GM18505 (cell line): ENCODE results near the gene CSNK1G2.
"Not testable (repeated sequence)": the region's sequence is repeated elsewhere in the genome, so short reads cannot be mapped to it uniquely, and the experiment has no call there.

Experiments
- ATAC-seq: cut with Tn5 transposase; IDR thresholded peaks from one replicate; pipeline ENCODE4 v1.9.1; 2021; ENCODE audit not compliant: unreplicated experiment
- POLR2A ChIP-seq: IDR thresholded peaks from 4 replicates; pipeline ENCODE4 v1.6.1; 2011; ENCODE audit warnings: borderline replicate concordance; ENCODE audit not compliant: insufficient read depth, insufficient read length; ENCODE audit errors: extremely low read depth

CSNK1G2 gene

DNA sequence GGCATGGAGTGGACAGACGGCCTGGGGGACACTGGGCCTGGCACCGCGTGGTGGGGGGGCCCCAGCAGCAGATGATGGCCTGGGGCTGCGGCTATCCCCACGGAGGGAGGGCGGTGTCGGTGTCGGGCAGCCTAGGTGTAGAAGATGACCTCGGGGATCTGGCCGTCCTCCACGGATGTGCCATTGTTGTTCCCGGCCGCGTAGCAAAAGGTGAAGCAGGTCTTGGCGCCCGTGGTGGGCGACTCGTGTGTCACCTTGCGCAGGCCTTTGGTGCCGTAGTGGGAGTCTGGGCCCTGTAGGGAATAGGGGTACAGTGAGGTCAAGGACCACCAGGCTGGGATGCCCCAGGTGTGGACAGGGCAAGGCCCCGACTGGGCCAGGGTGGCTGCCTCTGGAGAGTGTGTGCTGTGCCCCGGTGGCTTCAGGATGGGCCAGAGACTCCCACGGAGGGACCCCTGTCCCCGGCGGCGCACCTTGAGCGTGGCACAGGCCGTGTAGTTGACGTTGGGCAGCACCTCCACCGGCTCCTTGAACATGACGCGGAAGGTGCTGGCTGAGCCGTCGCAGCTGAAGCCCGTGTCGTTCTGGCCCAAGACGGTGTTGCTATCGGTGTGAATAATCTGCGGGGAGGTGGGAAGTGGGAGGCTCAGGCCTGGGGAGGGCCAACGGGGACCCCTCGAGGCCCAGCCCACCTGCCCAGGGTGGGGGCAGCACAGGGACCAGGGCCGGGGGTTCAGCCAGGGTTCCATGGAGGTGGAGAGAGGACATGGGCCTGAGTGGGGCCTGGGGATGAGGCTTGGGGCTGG is 45.6 kb downstream of the CSNK1G2 start:
- no peak for ATAC-seq
- TF ChIP-seq POLR2A, result no peak

DNA sequence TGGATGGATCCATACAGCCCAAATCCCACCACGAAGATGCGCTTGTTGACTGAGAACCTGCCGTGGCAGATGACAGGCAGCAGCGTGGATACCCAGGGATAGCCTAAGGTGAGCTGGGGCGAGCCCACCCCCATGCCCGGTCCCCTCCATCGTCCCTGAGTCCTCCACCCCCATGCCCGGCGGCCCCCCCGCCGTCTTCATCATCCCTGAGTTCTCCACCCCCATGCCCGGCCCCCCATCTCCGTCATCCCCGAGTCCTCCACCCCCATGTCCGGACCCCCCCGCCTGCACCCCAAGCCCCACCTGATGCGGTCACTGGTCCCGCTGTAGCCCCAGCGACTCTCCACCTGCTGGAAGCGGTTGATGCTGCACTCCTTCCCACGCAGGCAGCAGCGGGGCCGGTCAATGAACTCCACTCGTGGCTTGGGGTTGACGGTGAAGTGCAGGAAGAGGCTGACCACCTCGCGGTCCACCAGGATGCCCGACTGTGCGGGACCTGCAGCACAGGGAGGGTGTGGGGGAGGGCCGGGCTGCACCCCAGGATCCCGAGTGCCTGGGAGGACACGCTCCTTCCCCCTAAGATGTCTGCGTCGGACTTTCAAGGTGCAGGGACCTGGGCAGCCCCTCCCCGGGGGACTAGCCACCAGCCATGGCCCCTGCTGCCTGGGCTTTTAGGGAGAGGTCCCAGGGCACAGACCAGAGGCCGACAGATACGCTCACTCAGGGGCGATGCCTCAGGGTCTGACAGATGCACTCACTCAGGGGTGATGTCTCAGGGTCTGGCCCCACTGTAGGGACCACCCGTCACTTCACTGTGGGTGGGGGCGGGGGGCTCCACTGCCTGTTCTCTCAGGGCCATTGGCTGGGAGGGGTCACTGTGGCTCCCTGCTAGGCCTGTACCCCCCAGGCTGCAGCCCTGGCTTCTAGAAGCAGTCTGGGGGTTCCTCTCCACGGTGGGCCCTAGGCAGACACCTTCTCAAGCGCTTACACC is 46.5 kb downstream of the CSNK1G2 start:
- TF ChIP-seq POLR2A, result no peak
- no peak for ATAC-seq

DNA sequence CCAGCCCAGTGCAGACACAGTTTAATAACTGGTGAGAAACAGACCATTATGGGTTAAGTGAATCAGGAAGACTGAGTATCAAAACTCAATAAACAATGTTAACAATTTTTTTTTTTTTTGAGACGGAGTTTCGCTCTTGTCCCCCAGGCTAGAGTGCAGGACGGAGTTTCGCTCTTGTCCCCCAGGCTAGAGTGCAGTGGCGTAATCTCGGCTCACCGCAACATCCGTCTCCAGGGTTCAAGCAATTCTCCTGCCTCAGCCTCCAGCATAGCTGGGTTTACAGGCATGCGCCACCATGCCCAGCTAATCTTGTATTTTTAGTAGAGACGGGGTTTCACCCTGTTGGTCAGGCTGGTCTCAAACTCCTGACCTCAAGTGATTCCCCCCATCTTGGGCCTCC is 47.5 kb downstream of the CSNK1G2 start:
- not testable (repeated sequence) for ATAC-seq

DNA sequence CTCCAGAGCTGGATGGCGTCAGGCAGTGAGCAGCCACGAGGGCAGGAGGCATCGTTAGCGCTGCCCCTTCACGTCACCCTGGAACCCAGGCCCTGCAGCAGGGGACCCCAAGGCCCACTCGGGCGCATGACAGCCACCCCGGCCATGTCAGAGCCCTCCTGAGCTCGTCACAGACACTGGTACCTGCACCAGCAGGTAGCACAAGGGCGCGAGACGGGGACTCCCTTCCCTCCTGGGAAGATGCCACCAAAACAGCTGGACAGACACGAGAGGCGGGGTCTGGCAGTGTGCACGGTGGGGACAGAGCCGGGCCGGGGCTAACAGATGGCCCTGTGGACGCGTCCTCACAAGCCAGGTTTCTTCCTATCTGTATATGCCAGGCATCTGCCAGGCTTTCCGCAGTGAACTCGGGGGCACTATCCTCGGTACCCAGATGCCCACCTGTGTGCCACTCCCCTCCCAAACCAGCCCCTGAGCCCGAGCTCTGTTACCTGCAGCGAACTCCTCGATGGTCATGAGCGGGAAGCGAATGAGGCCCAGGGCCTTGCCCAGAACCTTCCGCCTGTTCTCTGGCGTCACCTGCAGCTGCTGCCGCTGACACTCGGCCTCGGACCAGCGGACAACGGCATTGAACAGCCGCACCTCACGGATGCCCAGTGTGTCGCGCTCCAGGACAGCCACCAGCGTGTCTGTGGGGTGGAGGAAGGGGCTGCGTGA is 48.7 kb downstream of the CSNK1G2 start:
- TF ChIP-seq POLR2A, result no peak
- ATAC-seq, result no peak

DNA sequence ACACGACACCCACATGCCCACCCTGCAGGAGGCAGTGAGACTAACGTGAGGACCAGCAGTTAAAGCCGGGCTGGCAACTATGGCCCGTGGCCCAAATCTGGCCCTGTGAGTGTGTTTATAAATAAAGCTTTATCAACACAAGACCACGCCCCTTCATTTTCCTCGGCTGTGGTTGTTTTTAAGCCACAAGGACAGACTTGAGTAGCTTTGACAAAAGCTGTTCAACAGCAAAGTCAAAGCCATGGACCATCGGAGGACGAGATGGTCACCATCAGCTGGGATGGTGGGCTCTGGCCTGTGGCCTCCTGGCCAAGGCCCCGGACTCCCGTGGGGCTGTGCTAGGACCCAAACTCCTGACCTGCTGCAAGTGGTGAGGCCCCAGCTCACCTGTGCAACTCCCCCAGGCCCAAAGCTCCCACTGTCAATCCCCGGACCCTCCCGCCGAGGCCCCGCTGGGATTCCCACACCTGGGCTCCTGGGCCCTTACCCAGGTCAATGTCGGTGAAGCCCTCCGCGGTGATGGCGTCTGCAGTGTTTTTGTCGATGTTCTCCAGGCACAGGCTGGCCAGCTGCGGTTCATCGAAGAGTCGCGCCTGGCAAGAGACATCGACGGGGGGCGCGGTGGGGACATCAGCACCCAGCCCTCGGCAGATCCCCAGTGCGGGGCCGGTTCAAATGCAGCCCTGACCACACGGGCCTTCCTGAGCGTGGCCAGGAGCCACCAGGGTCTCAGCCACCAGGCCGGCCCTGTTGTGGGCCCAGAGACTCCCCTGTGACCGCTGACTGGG is 49.5 kb downstream of the CSNK1G2 start:
- no peak for TF ChIP-seq POLR2A
- no peak for ATAC-seq

DNA sequence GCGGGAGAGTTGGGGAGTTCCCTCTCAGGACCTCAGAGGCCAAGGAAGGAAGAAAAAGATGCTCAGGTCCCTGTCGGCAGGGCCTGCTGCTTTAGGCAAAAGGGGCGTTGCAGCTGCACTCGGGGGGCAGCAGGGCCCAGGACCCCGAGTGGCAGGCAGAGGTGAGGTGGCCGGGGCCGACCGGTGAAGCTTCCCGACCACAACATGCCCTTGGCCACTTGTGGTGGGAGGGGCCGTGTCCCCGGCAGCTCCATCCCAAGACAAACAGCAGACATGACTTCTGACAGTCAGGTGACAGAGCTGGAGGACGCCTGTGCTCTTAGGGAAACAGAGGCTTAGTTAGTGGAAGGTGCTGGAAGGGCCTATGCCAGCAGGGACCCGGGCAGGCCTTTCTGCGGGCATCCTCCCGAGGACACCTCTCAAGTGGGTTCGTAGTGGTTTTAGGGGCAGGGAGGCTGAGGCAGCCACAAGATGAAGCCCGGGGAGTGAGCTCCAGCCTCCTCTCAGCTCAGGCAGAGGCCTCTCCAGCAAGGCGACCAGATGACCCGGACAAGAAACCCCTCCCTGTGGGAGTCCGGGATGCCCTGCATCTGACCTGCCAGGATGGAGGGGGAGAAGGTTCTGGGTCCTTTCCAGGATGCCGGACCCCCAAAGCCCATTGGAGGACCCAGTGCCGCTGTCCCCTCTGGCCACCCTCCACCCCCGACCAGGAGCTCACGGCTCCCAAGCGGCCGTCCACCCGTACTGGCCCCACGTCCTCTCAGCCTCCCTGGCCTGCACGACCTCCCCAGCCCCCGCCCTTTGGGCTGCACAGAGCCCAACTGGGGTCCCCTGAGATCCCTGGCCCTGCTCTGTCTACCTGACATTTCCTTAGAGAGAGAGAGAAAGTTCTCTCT is 50.3 kb downstream of the CSNK1G2 start:
- TF ChIP-seq POLR2A, result no peak
- no peak for ATAC-seq

DNA sequence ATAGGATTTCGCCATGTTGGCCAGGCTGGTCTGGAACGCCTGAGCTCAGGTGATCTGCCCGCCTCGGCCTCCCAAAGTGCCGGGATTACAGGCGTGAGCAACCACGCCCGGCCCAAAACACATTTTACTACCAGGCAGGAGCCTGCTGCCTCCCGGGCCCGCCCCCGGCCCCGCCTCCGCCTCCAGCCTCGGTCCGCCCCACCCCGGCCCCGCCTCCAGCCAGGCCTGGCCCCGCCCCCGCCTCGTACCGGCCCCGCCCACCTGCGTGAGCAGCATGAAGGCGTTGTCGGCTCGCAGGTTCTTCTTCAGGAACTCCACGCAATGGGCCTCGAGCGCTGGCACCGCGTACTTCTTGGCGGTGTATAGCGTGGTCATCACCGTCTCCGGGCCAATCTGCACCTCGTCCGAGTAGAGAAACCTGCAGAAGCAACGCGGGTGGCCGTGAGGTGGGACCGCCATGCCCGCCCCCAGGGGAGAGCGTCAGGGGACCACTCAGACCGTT is 51.8 kb downstream of the CSNK1G2 start:
- no peak for ATAC-seq
- no peak for TF ChIP-seq POLR2A

DNA sequence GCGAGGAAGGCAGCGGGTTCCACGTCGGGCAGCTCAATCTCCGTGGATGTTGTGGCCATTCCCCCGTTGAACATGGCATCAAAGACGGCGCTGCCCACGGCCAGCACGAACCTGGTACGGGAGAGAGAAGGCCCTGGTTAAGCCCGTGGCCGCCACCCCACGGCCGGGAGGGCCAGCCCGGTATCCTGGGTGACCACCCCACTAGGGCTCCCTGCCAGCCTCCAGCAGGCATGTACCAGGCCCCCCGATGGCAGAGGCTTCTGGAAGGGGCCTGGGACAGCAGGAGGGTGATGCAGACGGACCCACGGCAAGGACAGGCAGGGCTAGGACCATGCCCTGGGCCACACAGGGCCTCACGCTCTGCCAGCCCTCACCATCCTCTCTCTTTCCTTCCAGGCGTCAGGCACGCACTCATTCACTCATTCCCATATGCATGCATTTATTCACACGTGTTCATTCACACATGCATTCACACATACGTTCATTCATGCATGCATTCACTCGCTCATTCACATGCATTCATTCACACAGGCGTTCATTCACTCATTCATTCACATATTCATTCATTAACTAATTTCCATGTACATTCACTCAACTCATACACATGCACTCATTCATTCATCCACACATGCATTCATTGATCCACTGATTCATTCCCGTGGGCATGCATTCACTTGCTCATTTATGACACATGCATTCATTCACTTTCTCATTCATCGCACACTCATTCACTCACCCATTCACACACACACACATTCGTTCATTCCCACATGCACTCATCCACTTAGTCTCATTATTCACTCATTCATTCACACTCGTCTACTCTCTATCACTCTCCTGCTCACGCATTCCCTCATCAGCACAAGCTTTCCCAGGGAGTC is 56.6 kb downstream of the CSNK1G2 start:
- no peak for ATAC-seq
- TF ChIP-seq POLR2A, result no peak

DNA sequence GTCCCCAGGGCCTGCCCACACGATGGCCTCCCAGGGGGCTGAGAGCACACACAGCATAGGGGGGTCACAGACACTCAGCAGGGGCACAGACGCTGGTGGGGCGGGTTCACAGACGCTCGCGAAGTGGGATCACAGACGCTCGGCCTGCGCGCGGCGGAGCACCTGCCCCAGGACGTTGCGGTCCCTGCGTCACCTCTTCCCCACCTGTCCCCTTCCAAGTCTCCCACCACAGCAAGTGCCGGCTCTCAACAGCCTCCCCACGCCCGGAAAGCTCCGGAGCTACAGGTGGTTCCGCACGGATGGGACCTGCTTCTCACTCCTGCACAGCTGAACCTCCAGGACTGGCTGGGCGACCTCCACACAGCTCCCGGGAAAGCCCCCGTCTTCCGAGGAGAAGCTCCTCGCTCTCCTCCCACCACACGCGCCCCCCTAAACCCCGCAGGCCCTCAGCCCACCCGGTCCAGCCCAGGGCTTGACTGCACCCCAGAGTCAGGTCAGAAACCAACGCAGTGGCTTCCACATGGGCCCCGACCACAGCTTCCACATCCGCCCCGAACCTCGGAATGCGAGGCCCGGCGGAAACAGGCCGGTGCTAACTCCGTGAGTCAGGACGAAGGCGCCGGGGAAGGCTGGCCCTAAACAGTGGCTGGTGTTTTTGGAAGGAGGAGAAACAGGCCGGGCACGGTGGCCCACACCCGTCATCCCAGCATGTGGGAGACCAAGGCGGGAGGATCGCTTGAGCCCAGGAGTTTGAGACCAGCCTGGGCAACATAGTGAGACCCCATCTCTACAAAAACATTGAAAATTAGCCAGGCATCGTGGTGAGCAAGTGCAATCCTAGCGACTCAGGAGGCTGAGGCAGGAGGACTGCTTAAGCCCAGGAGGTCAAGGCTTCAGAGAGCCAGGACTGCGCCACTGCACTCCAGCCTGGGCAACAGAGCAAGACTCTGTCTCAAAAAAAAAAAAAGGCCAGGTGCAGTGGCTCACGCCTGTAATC is 58.0 kb downstream of the CSNK1G2 start:
- ATAC-seq, result no peak
- no peak for TF ChIP-seq POLR2A
